Keratinocyte (primary cell): ENCODE results near the gene RNF130. TPM values are rescaled to one million over a fixed set of nuclear protein-coding genes. Genes with fewer than 3 reads are reported as not detected.

Experiments
- DNase-seq: peaks from one replicate; pipeline ENCODE4 v3.0.0-alpha.2; 2011; ENCODE audit warnings: low read depth, missing footprints, low spot score
- FAIRE-seq: peaks from 2 replicates; lab custom pipeline; 2011; peaks lifted over from hg19 to GRCh38; lab: Jason Lieb, UNC
- H2AFZ ChIP-seq: 2 replicates; pipeline ENCODE4 v1.6.0; 2012; ENCODE audit warnings: low read length, control low read depth, inconsistent platforms; ENCODE audit not compliant: control insufficient read depth
- H3K27ac ChIP-seq: 2 replicates; pipeline ENCODE4 v1.5.1; 2011; ENCODE audit warnings: low read length; ENCODE audit not compliant: control insufficient read depth, insufficient read depth
- H3K27me3 ChIP-seq: 3 replicates; pipeline ENCODE4 v1.6.0; 2011; ENCODE audit warnings: low read length; ENCODE audit not compliant: control insufficient read depth, insufficient read depth; ENCODE audit errors: extremely low read depth
- H3K36me3 ChIP-seq, 2 experiments: 2 replicates in 1 of 2; 3 replicates in 1 of 2; pipeline ENCODE4 v1.5.1; 2011; ENCODE audit warnings: low read length in 2 of 2, mild to moderate bottlenecking in 1 of 2; ENCODE audit not compliant: control insufficient read depth in 2 of 2, insufficient read depth in 2 of 2; ENCODE audit errors: extremely low read depth in 1 of 2
- H3K4me1 ChIP-seq: 3 replicates; pipeline ENCODE4 v1.5.1; 2011; ENCODE audit warnings: low read length; ENCODE audit not compliant: control insufficient read depth, insufficient read depth; ENCODE audit errors: extremely low read depth
- H3K4me2 ChIP-seq: 3 replicates; pipeline ENCODE4 v1.6.0; 2011; ENCODE audit warnings: low read depth, low read length; ENCODE audit not compliant: control insufficient read depth, insufficient read depth; ENCODE audit errors: extremely low read depth
- H3K4me3 ChIP-seq, 3 experiments: fragments of 200-600 bp in 1 of 3; sonication (generic) in 1 of 3; 2 replicates in 2 of 3; 3 replicates in 1 of 3; pipeline ENCODE4 v1.5.1; 2011 to 2016; ENCODE audit warnings: low read length in 3 of 3, mild to moderate bottlenecking in 3 of 3, control low read depth in 2 of 3, inconsistent platforms in 1 of 3, low read depth in 1 of 3, mixed read lengths in 1 of 3, mixed run types in 1 of 3, moderate library complexity in 1 of 3; ENCODE audit not compliant: control insufficient read depth in 2 of 3, insufficient read depth in 2 of 3; ENCODE audit errors: extremely low read depth in 1 of 3
- H3K79me2 ChIP-seq: 2 replicates; pipeline ENCODE4 v1.6.0; 2012; ENCODE audit warnings: low read length; ENCODE audit not compliant: control insufficient read depth, insufficient read depth
- H3K9ac ChIP-seq: 3 replicates; pipeline ENCODE4 v1.6.0; 2011; ENCODE audit warnings: low read length; ENCODE audit not compliant: control insufficient read depth, insufficient read depth; ENCODE audit errors: extremely low read depth
- H3K9me1 ChIP-seq: 3 replicates; pipeline ENCODE4 v1.6.0; 2011; ENCODE audit warnings: low read length; ENCODE audit not compliant: control insufficient read depth, insufficient read depth; ENCODE audit errors: extremely low read depth
- H3K9me3 ChIP-seq: 2 replicates; pipeline ENCODE4 v1.5.1; 2012; ENCODE audit warnings: low read depth, low read length; ENCODE audit not compliant: control insufficient read depth
- H4K20me1 ChIP-seq: 3 replicates; pipeline ENCODE4 v1.6.0; 2011; ENCODE audit warnings: low read length; ENCODE audit not compliant: control insufficient read depth, insufficient read depth; ENCODE audit errors: extremely low read depth
- CTCF ChIP-seq, 3 experiments: IDR thresholded peaks in 1 of 3; conservative IDR thresholded peaks in 1 of 3; optimal IDR thresholded peaks in 1 of 3; 2 replicates in 2 of 3; 3 replicates in 1 of 3; pipeline versions ENCODE3 to v1.5.1; 2011; ENCODE audit warnings: low read length in 3 of 3, mild to moderate bottlenecking in 3 of 3, moderate library complexity in 2 of 3, control low read depth in 1 of 3, inconsistent platforms in 1 of 3; ENCODE audit not compliant: insufficient read depth in 2 of 3; ENCODE audit errors: extremely low read depth in 1 of 3
- EZH2 ChIP-seq: IDR thresholded peaks from one replicate; pipeline ENCODE4 v1.6.1; 2012; ENCODE audit warnings: inconsistent platforms, mild to moderate bottlenecking, low read length, moderate library complexity
- dilution Hi-C: fragments of 300-500 bp; cut with MboI; formaldehyde crosslinking; loops from one replicate; pipeline ENCODE4 v1.7.0; 2020; ENCODE audit warnings: low sequenced_read_pairs; ENCODE audit not compliant: extremely low pct_ligation_motif_present
- polyA minus RNA-seq, 3 experiments: library from RNA; depleted of rRNA, polyadenylated mRNA; stranded (reverse); fragments of >200 nt; gene quantifications; 1 replicate in 1 of 3; 2 replicates in 1 of 3; 3 replicates in 1 of 3; pipeline ENCODE4 v1.2.3, GENCODE V29; 2011
- polyA plus RNA-seq, 5 experiments: library from polyadenylated mRNA; depleted of rRNA in 3 of 5; stranded (reverse) in 3 of 5; stranded (forward) in 1 of 5; unstranded in 1 of 5; fragments of >200 nt; gene quantifications; 1 replicate in 1 of 5; 2 replicates in 3 of 5; 3 replicates in 1 of 5; pipeline versions ENCODE4 v1.2.1 to v1.2.3, GENCODE V29; 2011 to 2012; ENCODE audit warnings: missing spikeins in 2 of 5, low read depth in 1 of 5, low replicate concordance in 1 of 5

Gene RNF130
- polyA plus RNA-seq (15.1 to 20.0 TPM (median 17.5 TPM) in 3 replicates), polyA minus RNA-seq (7.6 to 10.0 TPM (median 9.0 TPM) in 3 replicates)
- polyA plus RNA-seq (2011; ENCODE audit: low read depth): 9.3 TPM
- polyA plus RNA-seq (2011; cell fraction: cytosol; rRNA removed): 13.7 and 23.8 TPM in 2 replicates
- polyA plus RNA-seq (2011; cell fraction: nucleus; rRNA removed): 12.1 and 12.9 TPM in 2 replicates
- 7.4 and 12.0 TPM in 2 replicates for polyA plus RNA-seq (2012; ENCODE audit: low replicate concordance)
- polyA minus RNA-seq (2011; cell fraction: cytosol; rRNA and poly(A)+ RNA removed): 10.6 TPM
- polyA minus RNA-seq (2011; cell fraction: nucleus; rRNA and poly(A)+ RNA removed): 4.1 and 14.0 TPM in 2 replicates

- H3K4me3 ChIP-seq: peak within 1 kb of the TSS; percentile 66 to 90 (median 81)
- peaks cover 18% of the 10 kb centered on the region for H3K4me1 ChIP-seq
- no peaks in the 10 kb centered on the region for H4K20me1 ChIP-seq
- no peak for TF ChIP-seq EZH2
- TF ChIP-seq CTCF (optimal IDR thresholded peaks at IDR 0.05 in 1 of 3, IDR thresholded peaks at IDR 0.05 in 1 of 3, conservative IDR thresholded peaks at IDR 0.05 in 1 of 3; ENCODE audit: extremely low read depth in 1 of 3, insufficient read depth in 2 of 3, low read length in 3 of 3): no peak
- H3K27ac ChIP-seq: peak within 1 kb of the TSS; percentile 52
- H3K4me2 ChIP-seq: peak within 1 kb of the TSS; percentile 83
- H3K27me3 ChIP-seq: peaks cover 13% of the 10 kb centered on the region
- H3K9me1 ChIP-seq: no peaks in the 10 kb centered on the region
- peak within 1 kb of the TSS; percentile 92 for H2AFZ ChIP-seq
- peaks cover 4% of the 10 kb centered on the region for H3K9me3 ChIP-seq
- FAIRE-seq (no peak), DNase-seq (peak; percentile 21)
- dilution Hi-C loops: no loop called here
- peak within 1 kb of the TSS; percentile 79 for H3K9ac ChIP-seq
- peaks cover 19% of the 10 kb centered on the region for H3K79me2 ChIP-seq
- no peaks in the 10 kb centered on the region for H3K36me3 ChIP-seq
These were observed at the start of gene RNF130 for GRCh38 chr5:180071531-180072255. TSS of gene RNF130 (minus strand) at chr5:180071759. CDS start at chr5:180071702, 57 bp downstream.

- dilution Hi-C loops: no loop called here
- Histone ChIP-seq H3K27me3 (no peaks in the 10 kb centered on the region), H3K9ac (no peak overlapping the region), H3K4me2 (no peak overlapping the region), H3K4me3 (no peak overlapping the region), H4K20me1 (no peaks in the 10 kb centered on the region), H3K27ac (no peak overlapping the region), H3K36me3 (no peaks in the 10 kb centered on the region), H2AFZ (no peak overlapping the region), H3K9me1 (no peaks in the 10 kb centered on the region), H3K79me2 (no peaks in the 10 kb centered on the region), H3K4me1 (no peaks in the 10 kb centered on the region), H3K9me3 (no peaks in the 10 kb centered on the region)
- DNase-seq: no peak
- no peak for TF ChIP-seq EZH2
- no peak for TF ChIP-seq CTCF (optimal IDR thresholded peaks at IDR 0.05 in 1 of 3, IDR thresholded peaks at IDR 0.05 in 1 of 3, conservative IDR thresholded peaks at IDR 0.05 in 1 of 3; ENCODE audit: extremely low read depth in 1 of 3, insufficient read depth in 2 of 3, low read length in 3 of 3)
- FAIRE-seq: no peak
These were observed 48.9 kb upstream of the RNF130 start for GRCh38 chr5:180120237-180121101.
